Kidney glomerular epithelial cell (primary cell): ENCODE results near the gene PROCA1.
"Not testable (repeated sequence)": the region's sequence is repeated elsewhere in the genome, so short reads cannot be mapped to it uniquely, and the experiment has no call there.

Source experiments
- DNase-seq: peaks from one replicate; lab custom pipeline; 2025; lab: John Stamatoyannopoulos, UW

The PROCA1 gene

GRCh38 chr17:28669918-28670317 is 41.8 kb downstream of the PROCA1 start:
- no peak for DNase-seq

- no peak for DNase-seq
Measured at GRCh38 chr17:28667870-28668269, 43.8 kb downstream of the PROCA1 start.

- no peak for DNase-seq
Measured at GRCh38 chr17:28665994-28666393, 45.7 kb downstream of the PROCA1 start.

- no peak for DNase-seq
Measured at GRCh38 chr17:28663723-28664122, 48.0 kb downstream of the PROCA1 start.

GRCh38 chr17:28662527-28662829 is 49.2 kb downstream of the PROCA1 start:
- no peak for DNase-seq

GRCh38 chr17:28661635-28662526 is 49.8 kb downstream of the PROCA1 start, which contains the start of the genes SDF2 and SUPT6H:
TSS of gene SDF2 (minus strand) at chr17:28661906. CDS start at chr17:28661876, 30 bp downstream.
TSS of gene SUPT6H (plus strand) at chr17:28662205. CDS start at chr17:28673402, 11,197 bp downstream.
- DNase-seq = peak; percentile 92

GRCh38 chr17:28659497-28659881 is 52.2 kb downstream of the PROCA1 start:
- not testable (repeated sequence) for DNase-seq

GRCh38 chr17:28658766-28659496 is 52.8 kb downstream of the PROCA1 start:
- not testable (repeated sequence) for DNase-seq

- DNase-seq = not testable (repeated sequence)
Measured at GRCh38 chr17:28658342-28658741, 53.3 kb downstream of the PROCA1 start.

GRCh38 chr17:28657756-28658155 is 53.9 kb downstream of the PROCA1 start:
- DNase-seq = no peak

GRCh38 chr17:28655160-28655559 is 56.5 kb downstream of the PROCA1 start:
- no peak for DNase-seq
